NCI-H1105 treated with DMSO at 0.1 percent for 48 hours (cell line): ENCODE data around the gene SEMA5A.

Experiments
- DNase-seq: peaks from one replicate; lab custom pipeline; 2025; lab: John Stamatoyannopoulos, UW

SEMA5A gene

GRCh38 chr5:9058666-9059065 lies 487.2 kb downstream of the SEMA5A start:
- DNase-seq, result no peak

- no peak for DNase-seq
Observed at GRCh38 chr5:9058161-9058560, 487.7 kb downstream of the SEMA5A start.

GRCh38 chr5:9057406-9058000 lies 488.4 kb downstream of the SEMA5A start:
- DNase-seq, result no peak

- DNase-seq, result no peak
Observed at GRCh38 chr5:9056046-9056445, 489.8 kb downstream of the SEMA5A start.

GRCh38 chr5:9054821-9055589 lies 490.9 kb downstream of the SEMA5A start:
- no peak for DNase-seq

- DNase-seq, result no peak
Observed at GRCh38 chr5:9054322-9054721, 491.6 kb downstream of the SEMA5A start.

- no peak for DNase-seq
Observed at GRCh38 chr5:9052421-9052820, 493.5 kb downstream of the SEMA5A start.

GRCh38 chr5:9051779-9052178 lies 494.1 kb downstream of the SEMA5A start:
- DNase-seq, result no peak

- no peak for DNase-seq
Observed at GRCh38 chr5:9047932-9048331, 497.9 kb downstream of the SEMA5A start.

GRCh38 chr5:9046756-9047481 lies 499.0 kb downstream of the SEMA5A start:
- no peak for DNase-seq

- DNase-seq, result no peak
Observed at GRCh38 chr5:9045946-9046345, 499.9 kb downstream of the SEMA5A start.

GRCh38 chr5:9042241-9042640 lies 503.6 kb downstream of the SEMA5A start:
- DNase-seq, result no peak

GRCh38 chr5:9040475-9040874 lies 505.4 kb downstream of the SEMA5A start:
- DNase-seq, result no peak

GRCh38 chr5:9037048-9037447 lies 508.8 kb downstream of the SEMA5A start:
- no peak for DNase-seq

GRCh38 chr5:9035346-9035745 lies 510.5 kb downstream of the SEMA5A start:
- DNase-seq, result no peak

GRCh38 chr5:9034649-9035048 lies 511.2 kb downstream of the SEMA5A start:
- no peak for DNase-seq

- DNase-seq, result no peak
Observed at GRCh38 chr5:9033524-9033923, 512.4 kb downstream of the SEMA5A start.

- DNase-seq, result no peak
Observed at GRCh38 chr5:9025942-9026341, 519.9 kb downstream of the SEMA5A start.

GRCh38 chr5:9020996-9021395 lies 524.9 kb downstream of the SEMA5A start:
- no peak for DNase-seq

- no peak for DNase-seq
Observed at GRCh38 chr5:9015937-9016270, 530.0 kb downstream of the SEMA5A start.

- DNase-seq, result no peak
Observed at GRCh38 chr5:9015260-9015936, 530.5 kb downstream of the SEMA5A start.

- no peak for DNase-seq
Observed at GRCh38 chr5:9013147-9013546, 532.7 kb downstream of the SEMA5A start.
